HepG2 (cell line): Measurements from ENCODE around the gene APRT. TPM values are rescaled to one million over a fixed set of nuclear protein-coding genes. Genes with fewer than 3 reads are reported as not detected.

ENCODE experiments used
- ATF2 ChIP-seq: sonication (generic); formaldehyde crosslinking; IDR thresholded peaks from 2 replicates; pipeline ENCODE4 v1.4.0; 2020; ENCODE audit warnings: missing genetic modification reagents
- EZH2 ChIP-seq: conservative IDR thresholded peaks from 2 replicates; pipeline ENCODE4 v1.6.1; 2012; ENCODE audit warnings: mild to moderate bottlenecking, low read depth, low read length, moderate library complexity
- HBP1 ChIP-seq: IDR thresholded peaks from 2 replicates; pipeline ENCODE4 v1.6.1; 2016; ENCODE audit warnings: low read depth, control low read depth
- MAX ChIP-seq: IDR thresholded peaks from 2 replicates; pipeline ENCODE4 v1.6.1; 2012; ENCODE audit warnings: inconsistent platforms
- NONO ChIP-seq, 2 experiments: fragments of 450-650 bp in 1 of 2; sonication (generic) in 1 of 2; formaldehyde crosslinking in 1 of 2; IDR thresholded peaks in 1 of 2; conservative IDR thresholded peaks in 1 of 2; 2 replicates each; pipeline versions ENCODE4 v1.6.1 to v1.8.0; 2017 to 2022; ENCODE audit warnings: mild to moderate bottlenecking in 1 of 2, missing genetic modification reagents in 1 of 2, moderate library complexity in 1 of 2
- PATZ1 ChIP-seq: sonication (generic); formaldehyde crosslinking; IDR thresholded peaks from 2 replicates; pipeline ENCODE4 v1.4.0; 2020; ENCODE audit warnings: missing genetic modification reagents
- PLSCR1 ChIP-seq: sonication (generic); formaldehyde crosslinking; IDR thresholded peaks from 2 replicates; pipeline ENCODE4 v1.5.0; 2020; ENCODE audit warnings: missing genetic modification reagents, mild to moderate bottlenecking, borderline replicate concordance
- REL ChIP-seq: sonication (generic); formaldehyde crosslinking; conservative IDR thresholded peaks from 2 replicates; pipeline ENCODE4 v1.8.0; 2022; ENCODE audit warnings: mild to moderate bottlenecking, missing genetic modification reagents, moderate library complexity
- RFXANK ChIP-seq: IDR thresholded peaks from 2 replicates; pipeline ENCODE4 v1.6.1; 2016
- XRCC5 ChIP-seq: fragments of 200-400 bp; formaldehyde crosslinking; optimal IDR thresholded peaks from 2 replicates; pipeline ENCODE3; 2017; ENCODE audit warnings: mild to moderate bottlenecking, low read length
- ZBTB2 ChIP-seq: sonication (generic); formaldehyde crosslinking; IDR thresholded peaks from 2 replicates; pipeline ENCODE4 v1.8.0; 2022; ENCODE audit warnings: low read depth, missing genetic modification reagents
- ZKSCAN1 ChIP-seq: fragments of 150-350 bp; IDR thresholded peaks from 2 replicates; pipeline ENCODE4 v1.6.1; 2014; ENCODE audit warnings: low read length
- ZNF121 ChIP-seq: sonication (generic); formaldehyde crosslinking; IDR thresholded peaks from 2 replicates; pipeline ENCODE4 v1.5.0; 2020; ENCODE audit warnings: mild to moderate bottlenecking, missing genetic modification reagents
- ZNF747 ChIP-seq: sonication (generic); formaldehyde crosslinking; IDR thresholded peaks from 2 replicates; pipeline ENCODE4 v1.8.1; 2023; ENCODE audit warnings: missing genetic modification reagents, mild to moderate bottlenecking, borderline replicate concordance
- ZNF800 ChIP-seq: sonication (generic); formaldehyde crosslinking; IDR thresholded peaks from 2 replicates; pipeline ENCODE4 v1.4.0; 2020; ENCODE audit warnings: missing genetic modification reagents
- ZNF891 ChIP-seq: sonication (generic); formaldehyde crosslinking; IDR thresholded peaks from 2 replicates; pipeline ENCODE4 v1.5.0; 2020; ENCODE audit warnings: mild to moderate bottlenecking, missing genetic modification reagents
- polyA plus RNA-seq, 8 experiments: library from polyadenylated mRNA; depleted of rRNA in 3 of 8; stranded (reverse) in 7 of 8; unstranded in 1 of 8; fragments of >200 nt; fragmentation: Illumina TruSeq in 4 of 8; extraction: Trizol in 4 of 8; gene quantifications; 2 replicates each; pipeline versions ENCODE4 v1.2.1 to v1.2.3, GENCODE V29; 2011 to 2016; ENCODE audit warnings: low read depth in 4 of 8, missing spikeins in 1 of 8, mixed read lengths in 1 of 8; ENCODE audit not compliant: insufficient read depth in 1 of 8
- total RNA-seq, 5 experiments: library from RNA; depleted of rRNA; stranded (reverse); fragments of >200 nt; fragmentation: Illumina TruSeq; extraction: Trizol; gene quantifications; 2 replicates each; pipeline ENCODE4 v1.2.3, GENCODE V29; 2016; ENCODE audit warnings: low read depth in 1 of 5

Gene APRT
- total and polyA plus RNA-seq, 2 of the 13 experiments (the other 11 are each of a cell fraction or from before 2014, with no cell fraction given) = 155 to 242 TPM

GRCh38 chr16:88821168-88821850 is 9.6 kb upstream of the APRT start (continued):
- TF ChIP-seq ZNF747 (CRISPR knock-in tag) (no peak), HBP1 (CRISPR knock-in tag) (no peak), NONO (IDR thresholded peaks at IDR 0.05) (no peak), NONO (CRISPR knock-in tag; conservative IDR thresholded peaks at IDR 0.05) (no peak), ZBTB2 (CRISPR knock-in tag) (no peak), ZNF891 (CRISPR knock-in tag) (0 out of 2 replicates have a peak, but pooled peaks have one; percentile 26), REL (no peak), ZNF800 (CRISPR knock-in tag) (no peak), PLSCR1 (CRISPR knock-in tag) (no peak), RFXANK (no peak), MAX (no peak), ZKSCAN1 (no peak), EZH2 (no peak), PATZ1 (CRISPR knock-in tag) (no peak), ZNF121 (CRISPR knock-in tag) (no peak), XRCC5 (peak; percentile 51), ATF2 (CRISPR knock-in tag) (no peak)
